ENCODE data around the gene SLC25A25. TPM values are rescaled to one million over a fixed set of nuclear protein-coding genes. Genes with fewer than 3 reads are reported as not detected.

SLC25A25 gene
- total and polyA plus RNA-seq, 10 of the 15 experiments (the other 5 are each of a cell fraction or from before 2014, with no cell fraction given): 0.04 to 17.1 (median 12.4) TPM; not detected in 1

- CTCF ChIA-PET: no interaction called here
- RAD21 ChIA-PET (ENCODE audit: unreplicated experiment): no interaction called here
- Histone ChIP-seq H3K4me2 (ENCODE audit: control insufficient read depth, insufficient read depth) (no peak overlapping the region), H2AFZ (ENCODE audit: control insufficient read depth, low read depth, low read length) (no peak overlapping the region), H3K9ac (ENCODE audit: control insufficient read depth, insufficient read depth, low read length) (no peak overlapping the region), H3K9me3 (replicated peaks; ENCODE audit: control insufficient read depth, insufficient read depth, low read length) (no peaks in the 10 kb centered on the region), H3K79me2 (ENCODE audit: control insufficient read depth, insufficient read depth, low read length) (no peaks in the 10 kb centered on the region), H3K4me1 (ENCODE audit: control insufficient read depth, insufficient read depth, low read length) (no peaks in the 10 kb centered on the region), H4K20me1 (ENCODE audit: control insufficient read depth, insufficient read depth) (no peaks in the 10 kb centered on the region; the same call in 1 of the 2 replicates), H3K27me3 (replicated peaks in 1 of 2; ENCODE audit: control insufficient read depth in 2 of 2, insufficient read depth in 2 of 2, low read length in 1 of 2) (no peaks in the 10 kb centered on the region), H3K27ac (ENCODE audit: control insufficient read depth, insufficient read depth) (no peak overlapping the region), H3K36me3 (ENCODE audit: control insufficient read depth in 2 of 2, insufficient read depth in 2 of 2, low read length in 1 of 2) (no peaks in the 10 kb centered on the region), H3K4me3 (no peak overlapping the region)
- in situ Hi-C loops (cut with MboI): no loop called here
- POLR2A ChIA-PET: no interaction called here
- SMC1A ChIA-PET (ENCODE audit: uncharacterized antibody, unreplicated experiment): no interaction called here
- DNase-seq (ENCODE audit: low read depth, low spot score): no peak
- intact Hi-C loops (cut with micrococcal nuclease; ENCODE audit: unreplicated experiment): no loop called here
- TF ChIP-seq RBBP5 (conservative IDR thresholded peaks at IDR 0.05): no peak
- ATAC-seq: no peak
- BruUV-seq (replicated peaks): no TSS peak
- FAIRE-seq: no peak
- 24% methylated on average over 12 of the region's 13 CpGs for WGBS (ENCODE audit: insufficient coverage, insufficient replicate concordance, low lambda C conversion rate, missing lambda C conversion rate)
These were observed 86.1 kb downstream of the SLC25A25 start for GRCh38 chr9:128153947-128154695.

GRCh38 chr9:128155736-128156500 lies 87.9 kb downstream of the SLC25A25 start:
- H3K27me3 ChIP-seq (replicated peaks in 1 of 2; ENCODE audit: control insufficient read depth in 2 of 2, insufficient read depth in 2 of 2, low read length in 1 of 2): no peaks in the 10 kb centered on the region
- in situ Hi-C loops (cut with MboI): no loop called here
- H3K27ac ChIP-seq (ENCODE audit: control insufficient read depth, insufficient read depth): no peak overlapping the region
- POLR2A ChIA-PET: no interaction called here
- ATAC-seq (no peak), FAIRE-seq (no peak), DNase-seq (ENCODE audit: low read depth, low spot score) (no peak)
- H3K4me1 ChIP-seq (ENCODE audit: control insufficient read depth, insufficient read depth, low read length): peaks cover 6% of the 10 kb centered on the region
- H3K9me3 ChIP-seq (replicated peaks; ENCODE audit: control insufficient read depth, insufficient read depth, low read length): no peaks in the 10 kb centered on the region
- no peak overlapping the region for H3K4me3 ChIP-seq
- H4K20me1 ChIP-seq (ENCODE audit: control insufficient read depth, insufficient read depth): no peaks in the 10 kb centered on the region
- no TSS peak for BruUV-seq (replicated peaks)
- H3K4me2 ChIP-seq (ENCODE audit: control insufficient read depth, insufficient read depth): no peak overlapping the region
- CTCF ChIA-PET: interaction anchor here (0.9 kb wide), 1 partner anchor 39 kb away, joined by 3 read pairs; no protein-coding TSS in a partner anchor
- RAD21 ChIA-PET (ENCODE audit: unreplicated experiment): no interaction called here
- no peak overlapping the region for H2AFZ ChIP-seq (ENCODE audit: control insufficient read depth, low read depth, low read length)
- intact Hi-C loops (cut with micrococcal nuclease; ENCODE audit: unreplicated experiment): no loop called here
- peaks cover 8% of the 10 kb centered on the region for H3K79me2 ChIP-seq (ENCODE audit: control insufficient read depth, insufficient read depth, low read length)
- SMC1A ChIA-PET (ENCODE audit: uncharacterized antibody, unreplicated experiment): no interaction called here
- H3K36me3 ChIP-seq (ENCODE audit: control insufficient read depth in 2 of 2, insufficient read depth in 2 of 2, low read length in 1 of 2): no peaks in the 10 kb centered on the region
- H3K9ac ChIP-seq (ENCODE audit: control insufficient read depth, insufficient read depth, low read length): no peak overlapping the region
- WGBS (ENCODE audit: insufficient coverage, insufficient replicate concordance, low lambda C conversion rate, missing lambda C conversion rate): 68% methylated on average over 7 of the region's 7 CpGs
- TF ChIP-seq E2F4 (IDR thresholded peaks at IDR 0.05; ENCODE audit: low read depth, low read length): no peak
- no peak for TF ChIP-seq CHD2 (IDR thresholded peaks at IDR 0.05; ENCODE audit: borderline replicate concordance, low read depth, low read length)
- no peak for TF ChIP-seq MLLT1 (IDR thresholded peaks at IDR 0.05)
- TF ChIP-seq E4F1 (IDR thresholded peaks at IDR 0.05; ENCODE audit: borderline replicate concordance, partially characterized antibody): no peak
- TF ChIP-seq JUNB (IDR thresholded peaks at IDR 0.05): no peak
- no peak for TF ChIP-seq NFXL1 (IDR thresholded peaks at IDR 0.05; ENCODE audit: borderline replicate concordance)
- TF ChIP-seq RAD51 (IDR thresholded peaks at IDR 0.05): no peak

Data from GM12878 (cell line).